Lower leg skin (tissue), 3 donors: Measurements from ENCODE around the gene ART5.

Experiments used
- POLR2A ChIP-seq, 2 donors: fragments of 450-650 bp; IDR thresholded peaks; one replicate each; pipeline ENCODE4 v1.6.1; 2016 to 2017; ENCODE audit warnings: antibody characterized with exemption in 2 of 2, mild to moderate bottlenecking in 1 of 2, moderate library complexity in 1 of 2
- TF ChIP-seq, protein P1 (sequence below), 3 donors: fragments of 450-650 bp; IDR thresholded peaks; one replicate each; pipeline ENCODE4 v1.5.1; 2016; ENCODE audit warnings: antibody characterized with exemption in 3 of 3, mild to moderate bottlenecking in 3 of 3, moderate library complexity in 2 of 3

DNA sequence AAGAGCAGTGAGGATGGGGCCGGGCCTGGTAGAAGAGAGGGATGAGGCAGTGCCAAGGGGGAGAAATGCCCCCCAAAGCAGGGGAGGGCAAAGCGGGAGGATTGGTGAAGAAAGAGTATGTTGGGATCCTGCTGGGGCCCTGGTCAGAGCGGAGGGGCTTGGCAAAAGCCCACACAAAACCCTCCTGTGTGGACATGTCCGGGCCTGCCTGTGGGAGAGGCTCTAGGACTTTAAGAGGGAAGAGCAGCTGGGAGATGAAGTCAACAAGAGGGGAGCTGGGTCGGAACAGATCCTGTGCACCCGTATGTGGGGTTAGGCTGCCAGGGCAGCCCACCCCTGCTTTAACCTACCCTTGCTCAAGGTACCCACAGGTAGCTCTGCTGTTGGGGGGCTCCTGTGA lies 25.8 kb downstream of the ART5 start:
- TF ChIP-seq, protein P1, sequence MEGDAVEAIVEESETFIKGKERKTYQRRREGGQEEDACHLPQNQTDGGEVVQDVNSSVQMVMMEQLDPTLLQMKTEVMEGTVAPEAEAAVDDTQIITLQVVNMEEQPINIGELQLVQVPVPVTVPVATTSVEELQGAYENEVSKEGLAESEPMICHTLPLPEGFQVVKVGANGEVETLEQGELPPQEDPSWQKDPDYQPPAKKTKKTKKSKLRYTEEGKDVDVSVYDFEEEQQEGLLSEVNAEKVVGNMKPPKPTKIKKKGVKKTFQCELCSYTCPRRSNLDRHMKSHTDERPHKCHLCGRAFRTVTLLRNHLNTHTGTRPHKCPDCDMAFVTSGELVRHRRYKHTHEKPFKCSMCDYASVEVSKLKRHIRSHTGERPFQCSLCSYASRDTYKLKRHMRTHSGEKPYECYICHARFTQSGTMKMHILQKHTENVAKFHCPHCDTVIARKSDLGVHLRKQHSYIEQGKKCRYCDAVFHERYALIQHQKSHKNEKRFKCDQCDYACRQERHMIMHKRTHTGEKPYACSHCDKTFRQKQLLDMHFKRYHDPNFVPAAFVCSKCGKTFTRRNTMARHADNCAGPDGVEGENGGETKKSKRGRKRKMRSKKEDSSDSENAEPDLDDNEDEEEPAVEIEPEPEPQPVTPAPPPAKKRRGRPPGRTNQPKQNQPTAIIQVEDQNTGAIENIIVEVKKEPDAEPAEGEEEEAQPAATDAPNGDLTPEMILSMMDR (IDR thresholded peaks at IDR 0.05), result no peak
- TF ChIP-seq POLR2A (IDR thresholded peaks at IDR 0.05), result no peak
